Ectodermal cell (in vitro differentiated cells): ENCODE results near the gene CFAP107.

Experiments used
- H3K27ac ChIP-seq: 2 replicates; pipeline ENCODE4 v1.7.0; 2013; ENCODE audit warnings: mild to moderate bottlenecking, low read depth, low read length; ENCODE audit not compliant: insufficient read depth, poor library complexity, severe bottlenecking
- H3K27me3 ChIP-seq: 2 replicates; pipeline ENCODE4 v1.7.0; 2013; ENCODE audit warnings: mild to moderate bottlenecking, low read length; ENCODE audit not compliant: insufficient read depth, control insufficient read depth, poor library complexity, severe bottlenecking
- H3K36me3 ChIP-seq: one replicate; pipeline ENCODE4 v1.7.0; 2013; ENCODE audit warnings: low read length; ENCODE audit not compliant: control insufficient read depth, insufficient read depth
- H3K4me1 ChIP-seq: one replicate; pipeline ENCODE4 v1.7.0; 2013; ENCODE audit warnings: low read length; ENCODE audit not compliant: control insufficient read depth, insufficient read depth
- H3K4me3 ChIP-seq: 2 replicates; pipeline ENCODE4 v1.7.0; 2013; ENCODE audit warnings: low read depth, low read length, control low read depth; ENCODE audit not compliant: insufficient read depth
- H3K9me3 ChIP-seq: 2 replicates; pipeline ENCODE4 v1.7.0; 2013; ENCODE audit warnings: mild to moderate bottlenecking, low read length, moderate library complexity; ENCODE audit not compliant: control insufficient read depth
- WGBS, 2 experiments: methylation state at CpG; one replicate each; pipeline ENCODE4 v1.1.7; 2013; ENCODE audit warnings: missing lambda C conversion rate in 2 of 2; 5-methylcytosine and 5-hydroxymethylcytosine counted together

CFAP107 gene

DNA sequence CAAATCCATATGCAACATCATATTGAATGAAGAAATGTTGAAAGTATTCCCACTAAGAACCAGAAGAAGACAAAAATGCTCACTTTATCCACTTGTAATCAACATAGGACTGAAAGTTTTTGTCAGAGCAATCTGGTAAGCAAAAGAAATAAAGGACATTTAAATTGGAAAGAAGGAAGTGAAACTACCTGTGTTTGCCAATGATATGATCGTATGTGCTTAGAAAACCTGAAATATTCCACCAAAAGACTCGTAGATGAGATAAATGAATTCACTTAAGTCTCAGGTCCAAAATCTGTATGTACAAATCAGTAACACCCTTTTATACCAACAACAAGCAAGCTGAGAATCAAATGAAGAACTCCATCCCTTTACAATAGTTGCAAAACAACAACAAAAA lies 53.7 kb downstream of the CFAP107 start:
- Histone ChIP-seq H3K27ac (no peak overlapping the region), H3K4me3 (no peak overlapping the region), H3K36me3 (no peaks in the 10 kb centered on the region), H3K4me1 (no peaks in the 10 kb centered on the region), H3K9me3 (peaks cover 2% of the 10 kb centered on the region), H3K27me3 (no peaks in the 10 kb centered on the region)
- WGBS, 2 experiments: 78 to 89% methylated on average over 2 of the region's 2 CpGs

- no peaks in the 10 kb centered on the region for H3K36me3 ChIP-seq
- no peaks in the 10 kb centered on the region for H3K27me3 ChIP-seq
- 70 to 75% methylated on average over 1 of the region's 1 CpG for WGBS, 2 experiments
- H3K9me3 ChIP-seq: peaks cover 2% of the 10 kb centered on the region
- no peaks in the 10 kb centered on the region for H3K4me1 ChIP-seq
- H3K27ac ChIP-seq: no peak overlapping the region
- H3K4me3 ChIP-seq: no peak overlapping the region
Observed at GRCh38 chr1:12809933-12810332, 63.9 kb downstream of the CFAP107 start.

GRCh38 chr1:12810691-12811408 lies 64.8 kb downstream of the CFAP107 start:
- Histone ChIP-seq H3K27me3 (no peaks in the 10 kb centered on the region), H3K36me3 (no peaks in the 10 kb centered on the region), H3K9me3 (peaks cover 2% of the 10 kb centered on the region), H3K27ac (no peak overlapping the region), H3K4me1 (no peaks in the 10 kb centered on the region), H3K4me3 (no peak overlapping the region)
- 58 to 59% methylated on average over 5 of the region's 5 CpGs for WGBS, 2 experiments

GRCh38 chr1:12811409-12811784 lies 65.4 kb downstream of the CFAP107 start:
- WGBS, 2 experiments: 45 to 54% methylated on average over 2 of the region's 2 CpGs
- H3K4me1 ChIP-seq: no peaks in the 10 kb centered on the region
- peaks cover 2% of the 10 kb centered on the region for H3K9me3 ChIP-seq
- no peak overlapping the region for H3K27ac ChIP-seq
- no peaks in the 10 kb centered on the region for H3K27me3 ChIP-seq
- H3K36me3 ChIP-seq: no peaks in the 10 kb centered on the region
- H3K4me3 ChIP-seq: no peak overlapping the region
